ENCODE data around the gene LRWD1.
"Not testable (repeated sequence)": the region's sequence is repeated elsewhere in the genome, so short reads cannot be mapped to it uniquely, and the experiment has no call there.

DNA sequence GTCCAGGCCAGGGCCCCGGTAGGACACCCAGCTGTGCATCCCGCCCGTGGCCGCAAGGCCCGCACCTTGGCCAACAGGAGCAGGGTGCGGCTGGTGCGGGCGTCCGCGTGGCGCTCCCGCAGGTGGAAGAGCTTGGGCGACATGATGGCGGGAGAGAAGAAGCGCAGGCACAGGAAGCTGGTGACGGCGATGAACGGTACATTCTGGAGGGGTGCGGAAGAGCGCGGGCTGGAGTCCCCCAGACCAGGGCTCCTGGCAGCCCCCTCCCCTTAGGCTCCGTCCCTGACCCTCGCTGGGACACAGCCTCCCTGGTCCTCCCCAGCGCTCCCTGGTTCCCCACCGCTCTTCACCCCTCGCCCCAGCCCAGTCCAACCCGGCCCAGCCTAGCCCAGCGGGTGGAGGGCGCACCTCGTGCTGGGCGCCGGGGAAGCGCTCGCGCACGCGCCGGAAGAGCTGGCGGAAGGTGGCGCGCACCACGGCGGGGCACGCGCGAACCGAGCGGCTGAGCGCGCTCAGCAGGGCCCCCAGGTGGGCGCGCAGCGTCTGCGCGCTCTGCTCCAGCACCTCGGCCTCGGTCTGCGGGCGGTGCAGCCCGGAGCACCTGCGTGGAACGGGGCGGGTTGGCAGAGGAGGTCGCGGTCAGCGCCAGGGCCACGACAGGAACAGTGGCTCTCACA, 29.8 kb downstream of the LRWD1 start:
- not testable (repeated sequence) for TF ChIP-seq CTCF (conservative IDR thresholded peaks at IDR 0.05 in 1 of 2, IDR thresholded peaks at IDR 0.05 in 1 of 2; ENCODE audit: low read depth in 1 of 2, low read length in 2 of 2); EZH2 (IDR thresholded peaks at IDR 0.05; ENCODE audit: low read length, missing control alignments)
